Thymus (tissue), 11 donors: ENCODE results near the gene OSM. TPM values are rescaled to one million over a fixed set of nuclear protein-coding genes. Genes with fewer than 3 reads are reported as not detected.

Source experiments
- DNase-seq, 9 donors: peaks; one replicate each; pipeline ENCODE4 v3.0.0-alpha.2; 2013; ENCODE audit warnings: low spot score in 9 of 9, low read depth in 6 of 9, missing footprints in 1 of 9
- H3K27ac ChIP-seq, 2 donors: one replicate each; pipeline ENCODE4 v1.5.1; 2013; ENCODE audit warnings: control low read depth in 1 of 2, low read depth in 1 of 2, low read length in 1 of 2, mild to moderate bottlenecking in 1 of 2, moderate library complexity in 1 of 2
- H3K27me3 ChIP-seq, 2 donors: one replicate each; pipeline ENCODE4 v1.5.1; 2013; ENCODE audit warnings: low read length in 1 of 2; ENCODE audit not compliant: control insufficient read depth in 2 of 2, insufficient read depth in 1 of 2
- H3K36me3 ChIP-seq, 2 donors: one replicate each; pipeline ENCODE4 v1.5.1; 2013; ENCODE audit warnings: low read length in 1 of 2, mild to moderate bottlenecking in 1 of 2, moderate library complexity in 1 of 2; ENCODE audit not compliant: control insufficient read depth in 2 of 2, insufficient read depth in 2 of 2
- H3K4me1 ChIP-seq, 2 donors: one replicate each; pipeline ENCODE4 v1.5.1; 2013; ENCODE audit warnings: low read length in 2 of 2; ENCODE audit not compliant: control insufficient read depth in 2 of 2, insufficient read depth in 2 of 2
- H3K4me3 ChIP-seq, 2 donors: one replicate each; pipeline ENCODE4 v1.5.1; 2013; ENCODE audit warnings: low read length in 2 of 2, control low read depth in 1 of 2, mild to moderate bottlenecking in 1 of 2
- H3K9me3 ChIP-seq, 2 donors: one replicate each; pipeline ENCODE4 v1.5.1; 2013; ENCODE audit warnings: low read length in 1 of 2, mild to moderate bottlenecking in 1 of 2; ENCODE audit not compliant: control insufficient read depth in 2 of 2, insufficient read depth in 1 of 2
- WGBS: extraction: QIAGEN DNeasy Blood & Tissue Kit; methylation state at CpG from one replicate; pipeline ENCODE4 v1.1.7; 2013; 5-methylcytosine and 5-hydroxymethylcytosine counted together
- polyA plus RNA-seq: library from polyadenylated mRNA; stranded (reverse); fragments of 200-250 nt; gene quantifications from one replicate; pipeline ENCODE4 v1.2.3, GENCODE V29; 2013
- total RNA-seq: library from RNA; stranded (reverse); fragments of 120-200 nt; gene quantifications from one replicate; pipeline ENCODE4 v1.2.4, GENCODE V29; 2013
- donor health status: healthy.

OSM gene
- total and polyA plus RNA-seq, 2 donors: 1.9 to 6.0 TPM

DNA sequence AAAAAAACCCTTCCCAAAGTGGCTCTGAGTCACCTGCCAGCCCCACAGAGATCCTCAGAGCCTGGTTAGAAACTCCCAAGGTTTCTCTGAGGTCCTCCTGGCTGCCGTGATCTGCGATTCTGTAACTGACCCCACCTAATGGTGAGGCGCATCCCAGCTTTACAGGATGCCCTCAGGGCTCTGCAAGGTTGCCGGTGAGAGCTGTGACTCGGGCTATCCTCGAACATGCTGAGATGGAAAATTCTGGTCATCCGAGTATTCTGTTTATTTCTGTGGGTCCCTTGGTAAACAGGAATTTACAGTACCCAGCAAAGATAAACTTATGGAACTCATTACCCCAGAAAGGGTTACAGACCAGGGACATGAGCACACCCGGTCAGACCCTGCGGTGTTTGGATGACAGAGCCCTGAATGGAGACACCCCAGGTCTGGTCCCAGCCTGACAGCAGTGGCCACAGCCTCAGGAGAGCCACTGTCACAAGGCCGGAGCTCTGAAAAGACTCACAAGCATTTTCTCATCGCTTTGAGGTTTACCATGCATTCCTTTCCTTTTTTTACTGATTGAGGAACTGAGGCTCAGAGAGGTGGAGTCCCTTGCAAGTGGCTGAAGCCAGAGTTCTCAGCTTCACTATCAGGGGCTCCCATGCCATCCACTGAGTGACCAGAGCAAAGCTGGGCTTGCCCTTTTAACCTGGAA, 42.3 kb downstream of the OSM start:
- H3K4me1 ChIP-seq: peaks cover 14 to 33% of the 10 kb centered on the region in 2 donors

DNA sequence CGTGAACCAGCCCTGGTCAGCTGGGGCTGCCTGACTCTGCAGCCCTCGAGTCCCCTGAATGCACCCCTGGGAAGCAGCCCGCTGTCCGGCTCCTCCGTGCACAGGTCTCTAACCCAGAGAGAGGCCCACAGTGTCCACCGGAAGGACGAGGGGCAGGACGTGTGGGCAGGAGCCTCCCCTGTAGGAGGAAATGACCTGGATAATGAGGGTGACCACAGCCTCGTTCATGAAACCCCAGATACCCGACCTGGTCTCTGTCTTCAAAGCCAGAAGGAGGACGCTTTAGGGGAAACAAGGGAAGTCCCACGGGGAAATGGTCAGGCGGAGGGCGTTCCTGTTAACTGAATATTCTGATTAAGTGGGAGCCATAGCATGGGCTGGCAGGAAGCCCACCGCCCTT, 43.3 kb downstream of the OSM start:
- no peak for DNase-seq
- Histone ChIP-seq H3K4me1 (peaks cover 14 to 34% of the 10 kb centered on the region in 2 donors), H3K27me3 (peaks cover 0 to 2% of the 10 kb centered on the region in 2 donors), H3K4me3 (no peak overlapping the region), H3K9me3 (no peaks in the 10 kb centered on the region), H3K36me3 (no peaks in the 10 kb centered on the region), H3K27ac (no peak overlapping the region)
- 85% methylated on average over 15 of the region's 15 CpGs for WGBS

More for the DNA sequence above, 42.3 kb downstream of the OSM start:
- peaks cover 0 to 2% of the 10 kb centered on the region in 2 donors for H3K27me3 ChIP-seq
- H3K27ac ChIP-seq: no peak overlapping the region
- 87% methylated on average over 11 of the region's 11 CpGs for WGBS
- H3K36me3 ChIP-seq: no peaks in the 10 kb centered on the region
- H3K9me3 ChIP-seq: no peaks in the 10 kb centered on the region
- DNase-seq: no peak
- no peak overlapping the region for H3K4me3 ChIP-seq

DNA sequence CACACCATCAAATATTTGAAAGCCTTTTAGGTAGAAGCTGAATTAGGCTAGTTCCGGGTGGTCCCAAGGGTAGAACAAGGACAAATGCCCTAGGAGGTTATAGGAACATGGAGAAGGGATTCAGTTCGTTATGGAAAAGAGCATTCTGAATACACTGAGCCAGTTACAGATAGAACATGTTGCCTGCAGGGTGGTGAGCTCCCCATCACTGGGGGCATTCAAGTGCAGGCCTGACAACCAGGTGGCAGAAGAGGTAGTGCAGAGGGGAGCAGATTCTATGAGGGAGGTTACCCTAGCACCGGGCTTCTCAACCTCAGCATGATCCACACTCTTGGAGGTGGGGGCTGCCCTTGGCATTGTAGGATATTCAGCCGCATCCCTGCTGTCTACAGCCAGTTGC, 44.3 kb downstream of the OSM start:
- no peak overlapping the region for H3K4me3 ChIP-seq
- WGBS: 95% methylated on average over 4 of the region's 4 CpGs
- no peaks in the 10 kb centered on the region for H3K36me3 ChIP-seq
- DNase-seq: no peak
- H3K27me3 ChIP-seq: peaks cover 0 to 2% of the 10 kb centered on the region in 2 donors
- H3K9me3 ChIP-seq: no peaks in the 10 kb centered on the region
- peaks cover 14 to 29% of the 10 kb centered on the region in 2 donors for H3K4me1 ChIP-seq
- H3K27ac ChIP-seq: no peak overlapping the region

DNA sequence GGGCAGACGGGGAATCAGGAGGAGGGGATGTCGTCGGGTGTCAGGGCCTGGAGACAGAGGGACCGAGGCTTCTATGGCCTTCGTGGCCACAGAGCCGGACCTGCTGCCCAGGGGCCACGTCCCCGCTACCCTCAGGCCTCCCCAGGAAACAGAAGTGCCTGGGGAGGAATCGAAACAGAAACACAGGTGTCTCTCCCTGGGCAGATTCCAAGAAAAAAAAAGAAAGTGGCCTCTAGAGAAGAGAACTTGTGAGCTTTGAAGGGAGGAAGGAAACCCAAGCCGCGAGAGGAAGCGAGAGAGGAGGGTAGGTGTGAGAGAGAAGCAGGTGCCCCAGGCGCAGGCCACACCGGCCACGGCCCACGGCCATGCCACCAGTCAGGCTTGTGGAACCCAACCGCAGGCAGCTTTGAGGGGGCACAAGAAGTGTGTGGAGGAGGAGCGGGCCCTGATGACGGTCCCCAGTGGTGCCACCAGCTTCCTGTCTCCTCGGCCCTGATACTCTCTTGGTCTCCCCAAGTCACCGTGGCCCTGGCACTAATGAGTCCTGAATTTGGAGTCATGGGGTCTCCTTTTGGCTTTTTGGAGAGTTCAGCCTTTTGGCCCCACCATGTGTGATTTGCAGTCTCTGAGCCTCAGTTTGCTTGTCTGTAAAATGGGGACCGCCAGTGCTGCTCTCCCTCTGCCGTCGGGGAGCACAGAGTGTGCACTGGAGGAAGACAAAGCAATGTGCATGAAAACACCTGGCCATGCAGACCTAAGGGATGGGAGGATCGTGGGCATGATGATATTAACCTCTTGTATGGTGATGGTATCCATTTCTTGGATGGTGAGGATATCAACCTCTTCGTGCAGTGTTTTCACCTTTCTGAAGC, 45.3 kb downstream of the OSM start:
- H3K9me3 ChIP-seq: no peaks in the 10 kb centered on the region
- peaks cover 14 to 29% of the 10 kb centered on the region in 2 donors for H3K4me1 ChIP-seq
- H3K4me3 ChIP-seq: no peak overlapping the region
- WGBS: 18% methylated on average over 26 of the region's 26 CpGs
- DNase-seq: peak in 8 of 9 donors; percentile 39 to 89 (median 64)
- peaks cover 0 to 2% of the 10 kb centered on the region in 2 donors for H3K27me3 ChIP-seq
- H3K36me3 ChIP-seq: no peaks in the 10 kb centered on the region
- H3K27ac ChIP-seq: peak overlapping the region in 1 of 2 donors; percentile 68

DNA sequence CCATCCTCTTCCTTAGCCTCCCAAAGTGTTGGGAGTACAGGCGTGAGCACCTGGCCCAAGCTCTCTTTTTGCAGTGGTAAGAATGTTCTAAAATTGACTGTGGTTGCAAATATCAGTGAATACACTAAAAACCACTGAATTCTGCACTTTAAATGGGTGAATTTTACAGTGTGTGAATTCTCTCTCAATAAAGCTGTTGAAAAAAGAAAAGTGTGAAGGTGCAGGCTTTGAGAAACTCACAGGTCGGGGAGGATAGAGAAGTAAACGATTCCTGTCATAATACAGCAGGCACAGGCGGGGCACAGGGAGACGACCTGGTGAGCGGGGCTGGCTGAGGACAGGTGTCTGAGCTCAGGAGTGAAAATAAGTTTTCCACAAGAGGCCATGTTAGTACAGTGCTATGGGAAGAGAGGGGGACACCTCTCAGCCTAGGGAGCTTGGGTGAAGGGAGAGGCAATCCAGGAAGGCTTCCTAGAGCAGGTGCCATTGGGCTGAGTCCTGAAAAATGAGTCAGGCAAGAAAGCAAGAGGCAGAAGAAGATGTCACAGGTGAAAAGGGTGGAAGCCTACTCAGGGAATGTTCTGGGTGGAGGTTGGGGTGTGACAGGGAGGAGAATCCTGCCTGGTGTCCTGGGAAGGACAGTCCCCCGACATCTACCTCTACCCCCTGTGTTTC, 46.2 kb downstream of the OSM start:
- H3K4me3 ChIP-seq: no peak overlapping the region
- DNase-seq: no peak
- H3K9me3 ChIP-seq: no peaks in the 10 kb centered on the region
- H3K27me3 ChIP-seq: peaks cover 0 to 2% of the 10 kb centered on the region in 2 donors
- H3K27ac ChIP-seq: peak overlapping the region in 1 of 2 donors; percentile 68
- WGBS: 47% methylated on average over 7 of the region's 7 CpGs
- peaks cover 14 to 29% of the 10 kb centered on the region in 2 donors for H3K4me1 ChIP-seq
- no peaks in the 10 kb centered on the region for H3K36me3 ChIP-seq

DNA sequence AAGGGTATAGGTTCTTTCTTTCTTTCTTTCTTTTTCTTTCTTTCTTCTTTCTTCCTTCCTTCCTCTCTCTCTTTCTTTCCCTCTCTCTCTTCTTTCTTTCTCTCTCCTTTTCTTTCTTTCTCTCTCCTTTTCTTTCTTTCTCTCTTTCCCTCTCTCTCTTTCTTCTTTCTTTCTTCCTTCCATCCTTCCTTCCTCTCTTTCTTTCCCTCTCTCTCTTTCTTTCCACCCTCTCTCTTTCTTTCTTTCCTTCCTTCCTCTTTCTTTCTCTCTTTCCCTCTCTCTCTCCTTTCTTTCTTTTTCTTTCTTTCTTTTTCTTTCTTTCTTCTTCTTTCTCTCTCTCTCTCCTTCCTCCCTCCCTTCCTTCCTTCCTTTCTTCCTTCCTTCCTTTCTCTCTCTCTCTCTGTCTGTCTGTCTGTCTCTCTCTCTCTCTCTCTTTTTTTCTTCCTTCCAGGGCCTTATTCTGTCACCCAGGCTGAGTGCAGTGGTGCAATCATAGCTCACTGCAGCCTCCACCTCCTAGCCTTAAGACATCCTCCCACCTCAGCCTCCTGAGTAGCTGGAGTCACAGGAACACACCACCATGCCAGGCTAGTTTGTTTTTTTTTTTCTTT, 46.9 kb downstream of the OSM start:
- Histone ChIP-seq H3K27me3 (peaks cover 0 to 2% of the 10 kb centered on the region in 2 donors), H3K9me3 (no peaks in the 10 kb centered on the region), H3K27ac (no peak overlapping the region), H3K4me3 (no peak overlapping the region), H3K36me3 (no peaks in the 10 kb centered on the region), H3K4me1 (peaks cover 14 to 33% of the 10 kb centered on the region in 2 donors)
- DNase-seq: no peak

DNA sequence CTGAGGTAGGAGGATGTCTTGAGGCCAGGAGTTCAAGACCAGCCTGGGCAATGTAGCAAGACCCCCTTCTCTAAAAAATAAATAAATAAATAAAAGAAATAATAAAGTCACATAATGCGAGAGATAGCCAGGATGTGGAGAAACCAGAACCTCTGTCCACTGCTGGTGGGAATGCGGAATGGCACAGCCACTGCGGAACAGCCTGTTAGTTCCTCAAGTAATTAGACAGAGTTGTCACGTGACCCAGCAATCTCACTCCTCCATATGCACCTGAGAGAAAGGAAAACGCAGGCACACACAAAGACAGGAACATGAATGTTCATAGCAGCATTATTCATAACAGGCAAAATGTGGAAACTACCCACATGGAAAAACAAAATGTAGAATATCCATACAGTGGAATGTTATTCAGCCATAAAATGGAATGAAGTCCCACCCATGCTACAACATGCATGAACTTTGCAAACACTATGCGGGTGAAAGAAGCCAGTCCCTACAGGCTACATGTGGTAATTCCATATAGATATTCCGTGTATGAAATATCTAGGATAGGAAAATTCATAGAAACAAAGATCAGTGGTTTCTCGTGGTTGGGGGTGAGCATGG, 47.5 kb downstream of the OSM start:
- Histone ChIP-seq H3K27me3 (peaks cover 0 to 2% of the 10 kb centered on the region in 2 donors), H3K4me1 (peaks cover 14 to 40% of the 10 kb centered on the region in 2 donors), H3K9me3 (no peaks in the 10 kb centered on the region), H3K4me3 (no peak overlapping the region), H3K36me3 (no peaks in the 10 kb centered on the region), H3K27ac (no peak overlapping the region)
- DNase-seq: no peak
- WGBS: 97% methylated on average over 8 of the region's 8 CpGs

DNA sequence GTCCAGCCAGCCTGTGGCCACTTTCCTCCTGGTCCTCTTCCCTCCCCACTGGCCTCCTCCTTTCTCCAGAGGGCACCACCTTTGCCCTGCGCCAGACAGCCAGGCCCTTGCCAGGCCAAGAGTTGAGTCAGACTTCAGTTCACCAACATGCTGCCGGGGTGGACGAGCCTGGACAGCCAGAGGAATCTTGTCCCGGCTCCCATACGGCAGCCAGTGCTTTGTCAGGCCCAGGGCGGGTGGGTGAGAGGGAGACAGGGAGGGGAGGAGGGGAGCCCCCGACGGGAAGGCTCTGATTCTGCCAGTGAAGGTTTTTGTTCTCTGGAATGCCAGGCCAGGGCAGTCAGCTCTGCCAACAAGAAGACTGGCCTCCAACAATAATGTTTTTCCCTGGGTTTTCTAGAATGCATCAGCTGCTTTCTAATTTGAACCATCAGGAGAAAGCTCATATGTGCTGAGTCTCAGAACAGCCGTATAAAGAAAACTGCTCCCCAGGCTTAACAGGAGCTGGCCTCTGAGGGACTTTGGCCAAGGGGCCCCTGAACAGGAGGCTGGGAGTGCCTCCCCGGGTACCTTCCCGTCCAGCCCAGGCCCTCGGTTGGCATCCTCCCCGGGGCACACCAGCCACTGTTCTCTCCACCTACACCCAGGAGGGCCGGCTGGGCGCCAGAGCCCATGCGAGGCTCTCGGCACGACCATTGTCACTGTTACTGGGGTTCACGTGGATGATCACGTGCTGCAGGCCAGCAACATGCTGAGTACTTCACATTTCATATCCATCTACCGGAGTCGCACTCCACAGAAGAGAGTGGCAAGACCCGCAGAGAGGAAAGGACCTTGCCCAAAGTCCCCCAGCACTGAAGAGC, 48.7 kb downstream of the OSM start:
- peaks cover 0 to 4% of the 10 kb centered on the region in 2 donors for H3K9me3 ChIP-seq
- H3K36me3 ChIP-seq: no peaks in the 10 kb centered on the region
- no peaks in the 10 kb centered on the region for H3K27me3 ChIP-seq
- 97% methylated on average over 23 of the region's 23 CpGs for WGBS
- H3K27ac ChIP-seq: no peak overlapping the region
- peaks cover 14 to 42% of the 10 kb centered on the region in 2 donors for H3K4me1 ChIP-seq
- no peak for DNase-seq
- no peak overlapping the region for H3K4me3 ChIP-seq
